Loucy (cell line): ENCODE measurements around the gene NAA20.

ENCODE experiments used
- H2AFZ ChIP-seq: fragments of 200-600 bp; sonication (generic); 2 replicates; pipeline ENCODE4 v1.6.0; 2016; ENCODE audit warnings: antibody characterized with exemption, mild to moderate bottlenecking, low read length, moderate library complexity
- H3F3A ChIP-seq: fragments of 200-600 bp; 2 replicates; pipeline ENCODE4 v1.6.0; 2016; ENCODE audit warnings: antibody characterized with exemption, low read depth, mild to moderate bottlenecking
- H3K27me3 ChIP-seq: fragments of 200-600 bp; sonication (generic); 2 replicates; pipeline ENCODE4 v1.6.1; 2014; ENCODE audit warnings: low read length, mild to moderate bottlenecking; ENCODE audit not compliant: insufficient read depth, poor library complexity, severe bottlenecking
- H3K36me3 ChIP-seq: fragments of 200-600 bp; sonication (generic); 2 replicates; pipeline ENCODE4 v1.6.1; 2016; ENCODE audit warnings: low read length; ENCODE audit not compliant: insufficient read depth
- H3K4me1 ChIP-seq: fragments of 200-600 bp; sonication (generic); 2 replicates; pipeline ENCODE4 v1.5.1; 2014; ENCODE audit warnings: low read length, mild to moderate bottlenecking; ENCODE audit not compliant: insufficient read depth, poor library complexity, severe bottlenecking
- H3K4me2 ChIP-seq: fragments of 200-600 bp; sonication (generic); 2 replicates; pipeline ENCODE4 v1.6.0; 2014; ENCODE audit warnings: antibody characterized with exemption, low read length, low read depth, mild to moderate bottlenecking; ENCODE audit not compliant: poor library complexity, severe bottlenecking
- H3K4me3 ChIP-seq: fragments of 200-600 bp; sonication (generic); 2 replicates; pipeline ENCODE4 v1.5.1; 2014; ENCODE audit warnings: low read length, mild to moderate bottlenecking, mixed read lengths; ENCODE audit not compliant: poor library complexity, severe bottlenecking
- H3K79me2 ChIP-seq: fragments of 200-600 bp; sonication (generic); 2 replicates; pipeline ENCODE4 v1.6.1; 2014; ENCODE audit warnings: low read length; ENCODE audit not compliant: insufficient read depth
- H3K9ac ChIP-seq: fragments of 200-600 bp; sonication (generic); 2 replicates; pipeline ENCODE4 v1.6.0; 2014; ENCODE audit warnings: mild to moderate bottlenecking, low read depth, low read length, moderate library complexity; ENCODE audit not compliant: poor library complexity, severe bottlenecking
- H3K9me2 ChIP-seq: fragments of 200-600 bp; sonication (generic); replicated peaks from 2 replicates; pipeline ENCODE4 v1.6.1; 2016; ENCODE audit warnings: low read depth, low read length, mixed read lengths
- H3K9me3 ChIP-seq: fragments of 200-600 bp; sonication (generic); 2 replicates; pipeline ENCODE4 v1.6.1; 2014; ENCODE audit warnings: mild to moderate bottlenecking, antibody characterized with exemption, low read length, low read depth; ENCODE audit not compliant: insufficient read depth
- H4K20me1 ChIP-seq: fragments of 200-600 bp; sonication (generic); 2 replicates; pipeline ENCODE4 v1.6.0; 2014; ENCODE audit warnings: antibody characterized with exemption, low read length, mild to moderate bottlenecking; ENCODE audit not compliant: insufficient read depth, poor library complexity, severe bottlenecking
- CTCF ChIP-seq: fragments of 200-600 bp; sonication (generic); conservative IDR thresholded peaks from 2 replicates; pipeline ENCODE4 v1.5.1; 2014; ENCODE audit warnings: mild to moderate bottlenecking, antibody characterized with exemption, low read length
- EZH2phosphoT487 ChIP-seq: fragments of 200-600 bp; IDR thresholded peaks from 2 replicates; pipeline ENCODE4 v1.6.1; 2018; ENCODE audit warnings: antibody characterized with exemption, mild to moderate bottlenecking, moderate library complexity, borderline replicate concordance

Gene NAA20

GRCh38 chr20:20034486-20034885, 17.3 kb downstream of the NAA20 start:
- Histone ChIP-seq H3K36me3 (peaks cover 97% of the 10 kb centered on the region), H3K79me2 (no peaks in the 10 kb centered on the region), H3F3A (no peaks in the 10 kb centered on the region)

GRCh38 chr20:20036756-20037155, 19.6 kb downstream of the NAA20 start:
- H3K4me2 ChIP-seq: no peak overlapping the region
- H3K9ac ChIP-seq: no peak overlapping the region
- H3F3A ChIP-seq: no peaks in the 10 kb centered on the region
- H3K9me3 ChIP-seq: no peaks in the 10 kb centered on the region
- H3K4me3 ChIP-seq: no peak overlapping the region
- H2AFZ ChIP-seq: no peak overlapping the region
- H4K20me1 ChIP-seq: no peaks in the 10 kb centered on the region
- no peaks in the 10 kb centered on the region for H3K79me2 ChIP-seq
- H3K27me3 ChIP-seq: no peaks in the 10 kb centered on the region
- no peak for TF ChIP-seq CTCF
- H3K36me3 ChIP-seq: peaks cover 100% of the 10 kb centered on the region
- no peaks in the 10 kb centered on the region for H3K4me1 ChIP-seq
- no peaks in the 10 kb centered on the region for H3K9me2 ChIP-seq

More at GRCh38 chr20:20034486-20034885, 17.3 kb downstream of the NAA20 start:
- H4K20me1 ChIP-seq: peaks cover 6% of the 10 kb centered on the region
- H3K4me2 ChIP-seq: no peak overlapping the region
- TF ChIP-seq EZH2phosphoT487: no peak
- TF ChIP-seq CTCF: no peak
- H3K27me3 ChIP-seq: no peaks in the 10 kb centered on the region
- H3K9ac ChIP-seq: no peak overlapping the region
- H3K9me3 ChIP-seq: no peaks in the 10 kb centered on the region
- no peak overlapping the region for H3K4me3 ChIP-seq
- no peaks in the 10 kb centered on the region for H3K4me1 ChIP-seq
- no peak overlapping the region for H2AFZ ChIP-seq
- no peaks in the 10 kb centered on the region for H3K9me2 ChIP-seq

- no peak overlapping the region for H3K9ac ChIP-seq
- no peaks in the 10 kb centered on the region for H3F3A ChIP-seq
Observed at GRCh38 chr20:20037960-20038359, 20.8 kb downstream of the NAA20 start.

More at GRCh38 chr20:20037960-20038359, 20.8 kb downstream of the NAA20 start:
- Histone ChIP-seq H3K79me2 (no peaks in the 10 kb centered on the region), H3K9me2 (no peaks in the 10 kb centered on the region), H4K20me1 (no peaks in the 10 kb centered on the region), H3K36me3 (peaks cover 100% of the 10 kb centered on the region), H3K9me3 (no peaks in the 10 kb centered on the region), H3K4me2 (no peak overlapping the region), H2AFZ (no peak overlapping the region), H3K4me1 (no peaks in the 10 kb centered on the region), H3K4me3 (no peak overlapping the region), H3K27me3 (no peaks in the 10 kb centered on the region)
- no peak for TF ChIP-seq EZH2phosphoT487
- TF ChIP-seq CTCF: no peak
